Nephron progenitor cell (in vitro differentiated cells): ENCODE measurements around the gene RAB6A.
A peak's percentile ranks its signal among the peaks of the same experiment; 100 is the strongest.
"Not testable (repeated sequence)": the region's sequence is repeated elsewhere in the genome, so short reads cannot be mapped to it uniquely, and the experiment has no call there.

Experiments
- DNase-seq: peaks from one replicate; pipeline ENCODE4 v3.0.0; 2021
- H3K27ac Mint-ChIP-seq: 2 replicates; pipeline ENCODE4 v1.8.0; 2021; ENCODE audit warnings: mild to moderate bottlenecking, moderate library complexity, mixed read lengths
- H3K27me3 Mint-ChIP-seq: 2 replicates; pipeline ENCODE4 v1.8.0; 2021; ENCODE audit warnings: mild to moderate bottlenecking, low read depth, mixed read lengths; ENCODE audit not compliant: poor library complexity
- H3K36me3 Mint-ChIP-seq: 2 replicates; pipeline ENCODE4 v1.8.0; 2021; ENCODE audit warnings: low read depth, mixed read lengths
- H3K4me1 Mint-ChIP-seq: 2 replicates; pipeline ENCODE4 v1.8.0; 2021; ENCODE audit warnings: mixed read lengths
- H3K4me3 Mint-ChIP-seq: 2 replicates; pipeline ENCODE4 v1.8.0; 2021; ENCODE audit warnings: mild to moderate bottlenecking, moderate library complexity, mixed read lengths
- H3K9me3 Mint-ChIP-seq: 2 replicates; pipeline ENCODE4 v1.8.0; 2021; ENCODE audit warnings: mild to moderate bottlenecking, moderate library complexity, mixed read lengths
- CTCF ChIP-seq: fragments of 200-600 bp; sonication (generic); IDR thresholded peaks from 2 replicates; pipeline ENCODE4 v1.5.0; 2021; ENCODE audit warnings: antibody characterized with exemption

Gene RAB6A

GRCh38 chr11:73705053-73705452, 55.8 kb downstream of the RAB6A start:
- H3K9me3 Mint-ChIP-seq = no peaks in the 10 kb centered on the region
- no peak for TF ChIP-seq CTCF
- H3K4me1 Mint-ChIP-seq = no peaks in the 10 kb centered on the region
- no peaks in the 10 kb centered on the region for H3K27me3 Mint-ChIP-seq
- no peak for DNase-seq
- no peak overlapping the region for H3K27ac Mint-ChIP-seq
- no peak overlapping the region for H3K4me3 Mint-ChIP-seq
- peaks cover 32% of the 10 kb centered on the region for H3K36me3 Mint-ChIP-seq

- TF ChIP-seq CTCF = no peak
- Mint-ChIP-seq H3K9me3 (no peaks in the 10 kb centered on the region), H3K27me3 (no peaks in the 10 kb centered on the region), H3K27ac (no peak overlapping the region), H3K4me3 (no peak overlapping the region), H3K36me3 (peaks cover 32% of the 10 kb centered on the region), H3K4me1 (no peaks in the 10 kb centered on the region)
- DNase-seq = no peak
Measured at GRCh38 chr11:73693899-73694525, 66.9 kb downstream of the RAB6A start.

GRCh38 chr11:73680687-73681086, 80.2 kb downstream of the RAB6A start:
- peaks cover 60% of the 10 kb centered on the region for H3K36me3 Mint-ChIP-seq
- H3K27ac Mint-ChIP-seq = no peak overlapping the region
- no peak for TF ChIP-seq CTCF
- no peak for DNase-seq
- H3K4me3 Mint-ChIP-seq = no peak overlapping the region
- no peaks in the 10 kb centered on the region for H3K9me3 Mint-ChIP-seq
- H3K4me1 Mint-ChIP-seq = peaks cover 10% of the 10 kb centered on the region
- H3K27me3 Mint-ChIP-seq = no peaks in the 10 kb centered on the region

GRCh38 chr11:73676552-73676951, 84.3 kb downstream of the RAB6A start:
- Mint-ChIP-seq H3K36me3 (peaks cover 54% of the 10 kb centered on the region), H3K27ac (peak overlapping the region; percentile 43)
- H3K4me1 Mint-ChIP-seq, DNase-seq, H3K27me3 Mint-ChIP-seq, H3K9me3 Mint-ChIP-seq, H3K4me3 Mint-ChIP-seq: not testable (repeated sequence)

GRCh38 chr11:73671701-73672100, 89.2 kb downstream of the RAB6A start:
- DNase-seq = no peak
- H3K4me3 Mint-ChIP-seq = no peak overlapping the region
- peaks cover 4% of the 10 kb centered on the region for H3K9me3 Mint-ChIP-seq
- H3K27me3 Mint-ChIP-seq = no peaks in the 10 kb centered on the region
- H3K36me3 Mint-ChIP-seq = peaks cover 29% of the 10 kb centered on the region
- no peak overlapping the region for H3K27ac Mint-ChIP-seq
- no peak for TF ChIP-seq CTCF
- H3K4me1 Mint-ChIP-seq = peaks cover 3% of the 10 kb centered on the region

- peaks cover 3% of the 10 kb centered on the region for H3K4me1 Mint-ChIP-seq
- H3K27ac Mint-ChIP-seq = no peak overlapping the region
- peaks cover 20% of the 10 kb centered on the region for H3K36me3 Mint-ChIP-seq
- H3K9me3 Mint-ChIP-seq = peaks cover 4% of the 10 kb centered on the region
- H3K4me3 Mint-ChIP-seq = no peak overlapping the region
- no peak for TF ChIP-seq CTCF
- DNase-seq = no peak
- no peaks in the 10 kb centered on the region for H3K27me3 Mint-ChIP-seq
Measured at GRCh38 chr11:73670808-73671207, 90.1 kb downstream of the RAB6A start.
